AG09319 (cell line): ENCODE measurements around the gene JAZF1.

Experiments used
- DNase-seq: peaks from one replicate; pipeline ENCODE4 v3.0.0-alpha.2; 2010; ENCODE audit warnings: low read depth; ENCODE audit errors: extremely low read depth
- CTCF ChIP-seq: IDR thresholded peaks from 2 replicates; pipeline ENCODE4 v1.5.1; 2011; ENCODE audit warnings: low read depth, mild to moderate bottlenecking, inconsistent platforms, low read length, moderate library complexity

Gene JAZF1

GRCh38 chr7:27917119-27917518 lies 263.5 kb downstream of the JAZF1 start:
- TF ChIP-seq CTCF: no peak
- DNase-seq: no peak

GRCh38 chr7:27916372-27916771 lies 264.2 kb downstream of the JAZF1 start:
- no peak for DNase-seq

GRCh38 chr7:27914409-27914808 lies 266.2 kb downstream of the JAZF1 start:
- DNase-seq: no peak
- no peak for TF ChIP-seq CTCF

More at GRCh38 chr7:27916372-27916771, 264.2 kb downstream of the JAZF1 start:
- TF ChIP-seq CTCF: no peak

GRCh38 chr7:27912751-27913150 lies 267.8 kb downstream of the JAZF1 start:
- DNase-seq: no peak
- TF ChIP-seq CTCF: no peak

- no peak for DNase-seq
- TF ChIP-seq CTCF: no peak
These were observed 268.7 kb downstream of the JAZF1 start for GRCh38 chr7:27911920-27912319.

- no peak for TF ChIP-seq CTCF
- DNase-seq: no peak
These were observed 270.3 kb downstream of the JAZF1 start for GRCh38 chr7:27910326-27910725.

- DNase-seq: no peak
- no peak for TF ChIP-seq CTCF
These were observed 271.9 kb downstream of the JAZF1 start for GRCh38 chr7:27908534-27909165.
